ENCODE measurements around the gene BRD3OS. TPM values are rescaled to one million over a fixed set of nuclear protein-coding genes. Genes with fewer than 3 reads are reported as not detected.
"Not testable (repeated sequence)": the region's sequence is repeated elsewhere in the genome, so short reads cannot be mapped to it uniquely, and the experiment has no call there.

The BRD3OS gene
- total and polyA plus RNA-seq, 12 donors, result 14.7 to 70.6 (median 22.0) TPM

DNA sequence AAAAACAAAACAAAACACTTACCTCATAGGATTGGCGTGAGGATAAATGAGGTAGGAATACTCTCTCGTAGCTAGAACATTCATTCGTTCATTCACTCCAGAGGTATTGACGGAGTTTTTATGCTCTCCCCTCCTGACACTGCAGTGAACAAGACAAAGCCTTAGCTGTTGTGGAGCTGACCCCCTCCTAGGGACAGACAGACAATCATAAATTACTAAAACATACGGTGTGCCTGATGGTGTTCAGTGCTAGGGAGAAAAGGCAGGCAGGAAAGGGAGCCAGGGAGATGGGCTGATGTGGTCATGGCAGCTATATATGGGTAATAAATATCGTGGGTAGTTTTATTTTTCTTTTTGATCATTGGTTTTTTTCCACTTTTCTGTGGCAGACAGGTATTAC is 48.2 kb downstream of the BRD3OS start:
- Histone ChIP-seq H3K27me3 (no peaks in the 10 kb centered on the region), H3K9me3 (replicated peaks in 1 of 3) (no peaks in the 10 kb centered on the region), H3K4me1 (replicated peaks in 1 of 2) (peaks cover 0 to 5% of the 10 kb centered on the region in 2 donors), H3K27ac (no peak overlapping the region), H3K36me3 (replicated peaks in 1 of 2) (no peaks in the 10 kb centered on the region), H3K4me3 (no peak overlapping the region)
- WGBS, 4 donors, result 61 to 66% (median 64%) methylated on average over 6 of the region's 6 CpGs
- TF ChIP-seq POLR2A (IDR thresholded peaks at IDR 0.05), result no peak
- TF ChIP-seq, protein P1, sequence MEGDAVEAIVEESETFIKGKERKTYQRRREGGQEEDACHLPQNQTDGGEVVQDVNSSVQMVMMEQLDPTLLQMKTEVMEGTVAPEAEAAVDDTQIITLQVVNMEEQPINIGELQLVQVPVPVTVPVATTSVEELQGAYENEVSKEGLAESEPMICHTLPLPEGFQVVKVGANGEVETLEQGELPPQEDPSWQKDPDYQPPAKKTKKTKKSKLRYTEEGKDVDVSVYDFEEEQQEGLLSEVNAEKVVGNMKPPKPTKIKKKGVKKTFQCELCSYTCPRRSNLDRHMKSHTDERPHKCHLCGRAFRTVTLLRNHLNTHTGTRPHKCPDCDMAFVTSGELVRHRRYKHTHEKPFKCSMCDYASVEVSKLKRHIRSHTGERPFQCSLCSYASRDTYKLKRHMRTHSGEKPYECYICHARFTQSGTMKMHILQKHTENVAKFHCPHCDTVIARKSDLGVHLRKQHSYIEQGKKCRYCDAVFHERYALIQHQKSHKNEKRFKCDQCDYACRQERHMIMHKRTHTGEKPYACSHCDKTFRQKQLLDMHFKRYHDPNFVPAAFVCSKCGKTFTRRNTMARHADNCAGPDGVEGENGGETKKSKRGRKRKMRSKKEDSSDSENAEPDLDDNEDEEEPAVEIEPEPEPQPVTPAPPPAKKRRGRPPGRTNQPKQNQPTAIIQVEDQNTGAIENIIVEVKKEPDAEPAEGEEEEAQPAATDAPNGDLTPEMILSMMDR (IDR thresholded peaks at IDR 0.05), result no peak
- intact Hi-C loops (cut with DNase I), result loop anchor here in 1 of 2 donors (5.0 kb wide), 1 partner anchor 64 kb away; the partner anchor contains the start of gene WDR5
- DNase-seq, result no peak

DNA sequence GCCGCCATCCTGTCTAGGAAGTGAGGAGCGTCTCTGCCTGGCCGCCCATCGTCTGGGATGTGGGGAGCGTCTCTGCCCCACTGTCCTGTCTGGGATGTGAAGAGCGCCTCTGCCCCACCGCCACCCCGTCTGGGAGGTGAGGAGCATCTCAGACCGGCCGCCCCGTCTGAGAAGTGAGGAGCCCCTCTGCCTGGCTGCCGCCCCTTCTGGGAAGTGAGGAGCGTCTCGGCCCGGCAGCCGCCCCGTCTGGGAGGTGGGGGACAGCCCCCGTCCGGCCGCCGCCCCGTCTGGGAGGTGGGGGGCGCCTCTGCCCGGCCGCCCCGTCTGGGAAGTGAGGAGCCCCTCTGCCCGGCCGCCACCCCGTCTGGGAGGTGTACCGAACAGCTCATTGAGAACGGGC is 50.4 kb downstream of the BRD3OS start:
- H3K36me3 ChIP-seq (replicated peaks in 1 of 2); H3K4me1 ChIP-seq (replicated peaks in 1 of 2); H3K9me3 ChIP-seq (replicated peaks in 1 of 3); intact Hi-C loops (cut with DNase I); DNase-seq; H3K27me3 ChIP-seq; H3K27ac ChIP-seq; H3K4me3 ChIP-seq: not testable (repeated sequence)
- 80 to 94% (median 91%) methylated on average over 9 to 31 of the region's 31 CpGs; no CpG with 5 or more reads in 1 of the 4 donors for WGBS, 4 donors

DNA sequence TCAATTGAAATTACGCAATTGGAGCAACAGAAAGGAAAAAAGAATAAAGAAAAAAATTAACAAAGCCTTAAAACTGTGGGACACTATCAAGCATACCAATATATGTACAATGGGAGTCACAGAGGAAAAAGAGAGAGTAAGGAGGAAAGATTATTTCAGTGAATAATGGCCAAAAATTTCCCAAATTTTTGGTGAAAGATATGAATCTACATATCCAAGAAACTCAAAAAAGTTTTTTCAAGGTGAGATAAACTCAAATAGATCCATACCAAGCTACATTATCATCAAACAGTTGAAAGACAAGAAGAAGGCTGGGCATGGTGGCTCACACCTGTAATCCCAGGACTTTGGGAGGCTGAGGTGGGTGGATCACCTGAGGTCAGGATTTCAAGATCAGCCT is 51.4 kb downstream of the BRD3OS start:
- Histone ChIP-seq H3K27ac (no peak overlapping the region), H3K36me3 (replicated peaks in 1 of 2) (no peaks in the 10 kb centered on the region), H3K4me3 (no peak overlapping the region), H3K27me3 (no peaks in the 10 kb centered on the region), H3K4me1 (replicated peaks in 1 of 2) (no peaks in the 10 kb centered on the region), H3K9me3 (replicated peaks in 1 of 3) (no peaks in the 10 kb centered on the region)
- peak in 1 of 7 donors; percentile 7 for DNase-seq
- intact Hi-C loops (cut with DNase I), result no loop called here
- no peak for TF ChIP-seq POLR2A (IDR thresholded peaks at IDR 0.05)
- TF ChIP-seq, protein P1 (IDR thresholded peaks at IDR 0.05), result no peak
- WGBS, 4 donors, result 0 to 58% (median 41%) methylated on average over 1 of the region's 1 CpG

Other genes starting within 250 kb of the BRD3OS start
- gene VAV2, start 33.2 kb upstream of the BRD3OS start, total RNA-seq, result 10 to 100 TPM in 8 of 9 donors, 1 to 10 TPM in 1; 3.3 to 96.2 (median 27.0) TPM
- 10 to 100 TPM; 19.7 to 46.7 (median 35.3) TPM for gene VAV2, start 33.2 kb upstream of the BRD3OS start, polyA plus RNA-seq
- 10 to 100 TPM; 13.7 to 73.1 (median 23.6) TPM for gene BRD3, start 42.5 kb downstream of the BRD3OS start, total RNA-seq
- gene BRD3, start 42.5 kb downstream of the BRD3OS start, polyA plus RNA-seq, result 10 to 100 TPM in 2 of 3 donors, 1 to 10 TPM in 1; 8.4 to 18.1 (median 10.4) TPM
- gene WDR5, start 110.6 kb downstream of the BRD3OS start, total RNA-seq, result 10 to 100 TPM; 16.6 to 28.5 (median 26.2) TPM
- gene WDR5, start 110.6 kb downstream of the BRD3OS start, polyA plus RNA-seq, result 10 to 100 TPM; 18.5 to 21.4 (median 19.5) TPM
- 100 to 1,000 TPM in 1 of 9 donors, 10 to 100 TPM in 4, not detected in 4; 20.2 to 101 (median 47.7) TPM for gene RNU6ATAC, start 139.1 kb downstream of the BRD3OS start, total RNA-seq
- gene RNU6ATAC, start 139.1 kb downstream of the BRD3OS start, polyA plus RNA-seq, result not detected

All from adrenal gland (tissue), 12 donors.